SKM-1 treated with dmso at 0.1 percent for 144 hours (cell line): ENCODE results near the gene LASP1NB.
A peak's percentile ranks its signal among the peaks of the same experiment; 100 is the strongest.

ENCODE experiments used
- DNase-seq: peaks from one replicate; lab custom pipeline; 2025; ENCODE audit not compliant: unreplicated experiment; lab: John Stamatoyannopoulos, UW

LASP1NB gene

DNA sequence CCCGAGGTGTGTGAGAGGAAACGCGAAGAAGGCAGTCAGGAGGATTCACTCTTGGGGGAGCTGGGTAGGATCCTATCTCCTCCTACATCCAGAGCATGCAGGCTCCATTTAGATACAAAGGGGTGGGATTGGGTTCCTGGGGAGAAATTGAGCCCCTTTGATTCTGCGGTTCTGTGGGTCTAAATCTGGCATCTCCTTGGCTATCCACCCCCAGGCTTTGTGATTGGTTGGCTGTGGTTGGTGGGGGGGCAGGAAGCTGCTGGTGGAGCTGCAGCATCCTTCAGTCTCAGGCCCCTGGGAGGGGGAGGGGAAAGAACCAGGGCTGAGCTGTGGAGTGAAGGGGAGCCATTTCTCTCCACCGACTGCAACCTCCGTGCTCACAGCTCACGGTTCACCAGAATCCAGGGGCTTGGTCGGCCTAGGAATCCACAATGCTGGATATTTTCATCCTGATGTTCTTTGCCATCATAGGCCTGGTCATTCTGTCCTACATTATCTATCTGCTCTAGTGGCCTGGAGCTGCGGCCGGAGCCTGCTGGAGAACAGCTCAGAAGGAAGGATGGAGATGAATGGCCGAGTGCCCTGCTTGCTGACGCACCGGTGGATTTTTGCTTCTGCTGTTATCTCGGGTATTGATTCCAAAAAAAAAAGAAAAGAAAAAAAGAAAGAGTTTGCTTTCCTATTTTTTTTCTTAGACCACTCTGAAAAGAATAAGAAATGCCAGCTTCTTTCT, at the start of gene LASP1NB:
Gene LASP1NB (plus strand): TSS at position 352 of the 733 bp plus-strand sequence.
- DNase-seq: no peak

DNA sequence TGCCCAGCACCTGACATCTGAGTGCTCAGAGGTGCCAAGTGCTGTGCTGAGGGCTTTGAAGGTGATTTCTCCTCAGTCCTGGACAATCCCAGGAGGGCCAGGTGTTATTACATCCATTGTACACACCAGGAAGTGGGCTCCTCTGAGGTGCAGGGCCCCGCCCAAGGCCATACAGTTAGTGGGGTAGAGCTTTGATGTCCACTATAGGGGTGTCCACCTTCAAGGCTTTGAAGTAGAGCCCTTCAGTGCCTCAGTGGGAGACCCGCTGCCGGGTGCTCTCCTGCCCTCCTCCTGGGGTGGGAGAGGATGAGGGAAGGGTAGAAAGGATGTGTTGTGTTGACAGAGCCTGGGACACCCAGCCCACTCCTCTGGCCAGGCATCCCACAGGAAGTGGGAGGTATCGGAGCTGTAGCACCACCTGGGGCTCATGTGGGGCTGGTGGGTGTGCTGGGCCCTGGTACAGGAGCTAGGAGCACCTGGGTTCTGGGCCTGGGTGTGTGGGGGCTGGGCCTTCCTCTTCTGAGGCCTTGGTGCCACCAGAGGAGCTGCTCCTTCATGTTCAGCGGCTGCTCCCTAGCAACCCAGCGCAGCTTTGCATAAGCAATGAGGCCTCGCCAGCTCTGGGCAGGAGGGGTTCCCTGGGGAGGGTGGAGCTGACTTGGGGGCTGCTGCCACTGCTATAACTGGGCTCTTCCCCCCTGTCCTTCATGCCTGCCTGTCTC, 48.1 kb upstream of the LASP1NB start:
- DNase-seq: no peak

- no peak for DNase-seq
These were observed 45.3 kb upstream of the LASP1NB start for GRCh38 chr17:38879878-38880665.

GRCh38 chr17:38881600-38882191, 43.7 kb upstream of the LASP1NB start:
- no peak for DNase-seq

DNA sequence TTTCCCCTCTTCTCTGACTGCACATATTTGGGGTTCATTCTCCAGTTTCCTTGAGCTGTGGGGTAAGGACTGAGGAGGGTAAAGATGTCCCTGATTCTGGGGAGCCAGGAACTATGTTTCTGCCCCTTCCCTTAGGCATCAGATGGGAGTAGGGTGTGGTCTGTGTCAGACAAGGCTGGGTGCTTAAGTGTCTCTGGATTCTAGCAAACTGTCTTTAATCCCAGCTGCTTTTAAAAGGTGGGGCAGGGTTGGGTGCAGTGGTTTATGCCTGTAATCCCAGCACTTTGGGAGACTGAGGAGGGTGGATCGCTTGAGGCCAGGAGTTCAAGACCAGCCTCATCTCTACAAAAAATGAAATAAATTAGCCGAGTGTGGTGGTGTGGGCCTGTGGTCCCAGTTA, 42.5 kb upstream of the LASP1NB start:
- DNase-seq: no peak

DNA sequence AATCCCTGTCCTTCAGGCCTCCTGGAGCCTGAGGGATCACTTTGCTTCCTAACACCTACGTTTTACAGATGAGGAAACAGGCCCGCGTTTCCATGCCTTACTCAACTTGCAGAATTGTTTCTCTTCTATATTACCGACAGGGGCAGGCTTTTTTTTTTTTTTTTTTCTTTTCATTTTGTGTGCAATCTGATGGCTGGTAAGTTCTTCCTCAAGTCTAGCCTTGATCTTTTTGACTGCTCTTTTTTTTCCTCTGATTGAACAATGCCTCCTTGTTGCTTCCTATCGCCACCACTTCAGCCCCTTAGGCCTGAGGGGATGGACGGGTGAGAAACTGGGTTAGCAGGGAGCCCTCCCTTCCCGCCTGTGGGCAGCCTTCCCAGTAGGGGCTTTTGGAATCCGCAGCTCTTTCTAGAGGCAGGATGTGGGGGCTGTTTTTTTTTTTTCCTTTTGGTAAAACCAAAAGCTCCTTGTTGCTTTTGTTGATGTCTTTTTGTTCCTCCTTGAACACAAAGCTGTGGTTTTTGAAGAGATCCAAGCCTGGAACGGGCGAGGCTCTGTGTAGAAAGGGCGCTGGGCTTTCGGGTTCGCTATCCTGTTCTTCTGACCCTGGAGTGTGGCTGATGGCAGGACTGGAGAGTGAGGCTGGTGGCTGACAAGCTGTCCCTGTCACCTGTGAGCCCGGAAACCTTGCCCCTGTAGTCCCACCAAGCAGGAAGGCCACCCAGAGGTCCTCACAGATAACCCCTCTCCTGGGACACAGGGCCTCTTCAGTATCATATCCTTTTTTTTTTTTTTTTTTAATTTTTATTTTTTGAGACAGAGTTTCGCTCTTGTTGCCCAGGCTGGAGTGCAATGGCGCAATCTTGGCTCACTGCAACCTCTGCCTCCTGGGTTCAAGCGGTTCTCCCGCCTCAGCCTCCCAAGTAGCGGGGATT, 41.6 kb upstream of the LASP1NB start:
- no peak for DNase-seq

DNA sequence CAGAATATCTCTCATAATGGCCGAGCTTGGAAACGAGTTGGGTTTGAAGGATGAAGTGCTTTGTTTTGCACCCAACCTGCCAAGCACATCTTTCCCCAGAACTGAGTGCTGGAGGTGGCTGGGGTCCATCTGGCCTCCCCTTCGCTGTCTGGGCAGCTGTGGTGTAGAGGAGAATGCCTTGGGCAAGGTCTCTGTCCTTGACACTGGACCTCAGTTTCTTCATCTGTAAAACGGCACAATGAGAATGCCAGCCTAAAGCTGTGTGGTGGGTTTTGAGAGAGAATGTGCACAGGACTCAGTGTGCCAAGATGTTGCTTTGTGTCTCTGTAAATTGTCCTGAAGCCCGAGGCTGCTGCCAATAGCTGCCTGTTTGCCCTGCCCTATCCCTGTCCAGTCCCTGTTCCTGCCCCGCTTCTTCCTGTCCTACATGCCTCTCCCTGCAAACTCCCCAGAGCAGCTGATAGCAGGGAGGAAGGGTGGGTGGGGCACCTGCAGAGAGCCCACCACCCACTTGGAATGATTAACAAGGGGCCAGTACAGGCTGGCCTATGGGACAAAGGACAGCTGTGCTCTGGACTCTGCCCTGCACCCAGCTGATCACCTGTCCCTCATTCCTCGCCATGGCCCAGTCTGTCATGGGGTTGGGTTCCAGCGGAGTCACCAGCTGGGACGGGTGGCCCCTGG, 40.2 kb upstream of the LASP1NB start:
- DNase-seq: no peak

GRCh38 chr17:38885728-38886642, 39.4 kb upstream of the LASP1NB start:
- DNase-seq: no peak

DNA sequence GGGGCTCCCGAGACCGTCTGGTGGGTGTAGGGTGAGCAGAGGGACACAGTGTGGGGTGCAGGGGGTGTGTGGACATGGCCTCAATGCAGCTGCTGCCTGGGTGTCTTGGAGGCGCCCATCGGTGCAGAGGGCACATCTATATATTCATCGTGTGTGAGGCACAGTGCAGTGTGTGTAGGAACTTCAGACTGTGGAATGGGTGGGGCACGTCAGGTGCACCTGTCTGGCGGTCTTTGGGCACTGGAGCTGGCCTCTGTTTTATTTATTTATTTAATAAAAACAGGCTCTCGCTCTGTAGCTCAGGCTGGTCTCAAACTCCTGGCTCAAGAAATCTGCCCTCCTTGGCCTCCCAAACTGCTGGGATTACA, 38.8 kb upstream of the LASP1NB start:
- DNase-seq: no peak

- no peak for DNase-seq
These were observed 36.6 kb upstream of the LASP1NB start for GRCh38 chr17:38888842-38889241.

- DNase-seq: no peak
These were observed 35.5 kb upstream of the LASP1NB start for GRCh38 chr17:38889745-38890409.

DNA sequence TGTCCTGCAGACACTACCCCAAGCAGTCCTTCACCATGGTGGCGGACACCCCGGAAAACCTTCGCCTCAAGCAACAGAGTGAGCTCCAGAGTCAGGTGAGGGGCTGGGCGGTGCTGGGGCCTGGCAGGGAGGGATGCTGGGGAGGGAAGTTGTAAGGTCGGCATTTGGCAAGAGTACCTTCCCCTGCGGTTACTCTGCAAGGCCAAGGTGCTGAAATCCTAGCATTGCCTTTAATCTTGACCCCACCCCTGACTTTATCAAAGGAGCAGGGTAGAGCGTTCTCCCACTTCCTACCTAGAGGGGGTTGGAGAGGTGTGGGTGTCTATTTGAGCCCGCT, 35.0 kb upstream of the LASP1NB start:
- DNase-seq: no peak

- no peak for DNase-seq
These were observed 34.0 kb upstream of the LASP1NB start for GRCh38 chr17:38891441-38891840.

GRCh38 chr17:38892083-38892482, 33.3 kb upstream of the LASP1NB start:
- DNase-seq: no peak

GRCh38 chr17:38892620-38893019, 32.8 kb upstream of the LASP1NB start:
- DNase-seq: no peak

- DNase-seq: no peak
These were observed 32.3 kb upstream of the LASP1NB start for GRCh38 chr17:38893113-38893512.

- DNase-seq: peak; percentile 77
These were observed 31.8 kb upstream of the LASP1NB start for GRCh38 chr17:38893607-38894006.

DNA sequence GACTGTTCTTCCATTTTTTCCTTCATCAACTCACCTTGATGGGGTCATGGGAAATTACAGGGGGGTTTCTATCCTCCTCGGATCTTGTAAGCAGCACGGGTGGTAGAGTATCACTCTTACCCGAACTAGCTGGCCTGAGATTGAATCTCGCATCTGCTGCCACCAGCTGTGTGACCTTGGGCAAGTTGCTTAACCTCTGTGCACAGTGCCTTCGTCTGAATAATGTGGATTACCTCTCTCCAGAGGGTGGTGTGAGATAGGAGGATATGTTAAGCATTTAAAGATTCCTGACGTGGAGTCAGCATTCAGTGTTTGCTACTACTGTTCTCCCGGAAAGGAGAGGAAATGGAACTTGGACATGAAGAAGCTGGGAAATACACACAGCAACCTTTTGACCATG, 31.1 kb upstream of the LASP1NB start:
- DNase-seq: no peak
